ENCODE data around the gene FRY.

- TF ChIP-seq CTCF (IDR thresholded peaks at IDR 0.05; ENCODE audit: low read depth, low read length, missing input control) = no peak
- no peak for TF ChIP-seq REST (IDR thresholded peaks at IDR 0.05)
- TF ChIP-seq ATF3 (IDR thresholded peaks at IDR 0.05) = no peak
- no peak for TF ChIP-seq FOXA1 (IDR thresholded peaks at IDR 0.05)
- no peak for TF ChIP-seq JUND (IDR thresholded peaks at IDR 0.05)
- TF ChIP-seq MAX (IDR thresholded peaks at IDR 0.05) = no peak
- TF ChIP-seq GABPA (IDR thresholded peaks at IDR 0.05 in 1 of 2, conservative IDR thresholded peaks at IDR 0.05 in 1 of 2) = no peak
- no peak for TF ChIP-seq ZBTB33 (IDR thresholded peaks at IDR 0.05)
- TF ChIP-seq TAF1 (conservative IDR thresholded peaks at IDR 0.05) = no peak
- no peak for TF ChIP-seq YY1 (IDR thresholded peaks at IDR 0.05)
- TF ChIP-seq EGR1 (IDR thresholded peaks at IDR 0.05; ENCODE audit: low read depth in 2 of 2) = no peak
- no peak for TF ChIP-seq RAD21 (IDR thresholded peaks at IDR 0.05)
These were observed 214.0 kb downstream of the FRY start for GRCh38 chr13:32245555-32245954.
